MM.1S (cell line): ENCODE results near the gene SFI1.

Experiments used
- DNase-seq: peaks from one replicate; pipeline ENCODE4 v3.0.0-alpha.2; 2015
- H2AFZ ChIP-seq: fragments of 300-600 bp; sonication (generic); 2 replicates; pipeline ENCODE4 v1.6.0; 2016; ENCODE audit warnings: antibody characterized with exemption, low read length
- H3F3A ChIP-seq: fragments of 300-600 bp; sonication (generic); 2 replicates; pipeline ENCODE4 v1.6.1; 2016; ENCODE audit warnings: mild to moderate bottlenecking, antibody characterized with exemption, low read length, moderate library complexity, mixed read lengths; ENCODE audit not compliant: insufficient read depth
- H3K27ac ChIP-seq: fragments of 300-600 bp; sonication (generic); 2 replicates; pipeline ENCODE4 v1.5.1; 2016; ENCODE audit warnings: mild to moderate bottlenecking, low read length
- H3K27me3 ChIP-seq: fragments of 300-600 bp; sonication (generic); replicated peaks from 2 replicates; pipeline ENCODE4 v1.6.0; 2016; ENCODE audit warnings: low read length; ENCODE audit not compliant: insufficient read depth
- H3K36me3 ChIP-seq: fragments of 300-600 bp; sonication (generic); replicated peaks from 2 replicates; pipeline ENCODE4 v1.6.1; 2016; ENCODE audit warnings: mild to moderate bottlenecking, low read length, mixed read lengths; ENCODE audit not compliant: insufficient read depth
- H3K4me1 ChIP-seq: fragments of 300-600 bp; sonication (generic); 2 replicates; pipeline ENCODE4 v1.6.1; 2016; ENCODE audit warnings: low read length, mixed read lengths
- H3K4me2 ChIP-seq: fragments of 300-600 bp; sonication (generic); 2 replicates; pipeline ENCODE4 v1.6.0; 2016; ENCODE audit warnings: low read depth, low read length
- H3K4me3 ChIP-seq: fragments of 300-600 bp; sonication (generic); 2 replicates; pipeline ENCODE4 v1.5.1; 2016; ENCODE audit warnings: low read length, mixed read lengths
- H3K79me2 ChIP-seq: fragments of 300-600 bp; sonication (generic); 2 replicates; pipeline ENCODE4 v1.6.1; 2016; ENCODE audit warnings: mixed run types, low read length, mixed read lengths
- H3K9ac ChIP-seq: fragments of 300-600 bp; sonication (generic); 2 replicates; pipeline ENCODE4 v1.6.1; 2016; ENCODE audit warnings: low read length, mixed read lengths
- H3K9me2 ChIP-seq: fragments of 300-600 bp; sonication (generic); replicated peaks from 2 replicates; pipeline ENCODE4 v1.6.1; 2016; ENCODE audit warnings: mild to moderate bottlenecking, low read length, mixed read lengths; ENCODE audit not compliant: insufficient read depth
- H3K9me3 ChIP-seq: fragments of 300-600 bp; sonication (generic); replicated peaks from 2 replicates; pipeline ENCODE4 v1.6.1; 2016; ENCODE audit warnings: mild to moderate bottlenecking, low read length, mixed read lengths; ENCODE audit not compliant: insufficient read depth
- H4K20me1 ChIP-seq: fragments of 300-600 bp; sonication (generic); 2 replicates; pipeline ENCODE4 v1.6.1; 2016; ENCODE audit warnings: mild to moderate bottlenecking, low read length, moderate library complexity, mixed read lengths; ENCODE audit not compliant: insufficient read depth
- EZH2 ChIP-seq: fragments of 300-600 bp; sonication (generic); optimal IDR thresholded peaks from 2 replicates; pipeline ENCODE3; 2017; ENCODE audit warnings: low read depth, mild to moderate bottlenecking, antibody characterized with exemption, low read length, mixed read lengths
- EZH2phosphoT487 ChIP-seq: fragments of 300-600 bp; sonication (generic); IDR thresholded peaks from 2 replicates; pipeline ENCODE4 v1.6.1; 2018; ENCODE audit warnings: antibody characterized with exemption, low read length
- TF ChIP-seq, protein P1 (sequence below): fragments of 300-600 bp; sonication (generic); IDR thresholded peaks from 2 replicates; pipeline ENCODE4 v1.5.1; 2016; ENCODE audit warnings: antibody characterized with exemption, low read length, mixed read lengths

Gene SFI1

DNA sequence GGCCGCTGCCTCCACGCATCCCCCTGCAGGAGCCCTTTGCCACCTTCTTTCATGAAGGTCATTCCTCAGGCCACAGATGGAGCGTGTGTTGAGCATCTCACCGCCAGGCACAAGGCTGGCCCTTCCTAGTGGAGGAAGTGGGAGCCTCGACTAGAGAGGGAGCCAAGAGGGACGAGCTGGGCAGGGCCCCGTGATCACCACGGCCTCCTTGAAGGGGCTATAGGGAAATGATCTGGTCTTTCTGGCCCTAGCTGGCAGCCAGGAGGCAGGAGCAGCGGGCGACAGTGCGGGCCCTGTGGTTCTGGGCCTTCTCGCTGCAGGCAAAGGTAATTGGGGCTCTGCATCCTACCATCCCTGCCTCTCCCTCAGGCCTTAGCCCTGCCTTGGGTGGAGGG, 116.6 kb downstream of the SFI1 start:
- Histone ChIP-seq H3K9me2 (no peaks in the 10 kb centered on the region), H2AFZ (no peak overlapping the region), H3K27me3 (no peaks in the 10 kb centered on the region), H3F3A (0 out of 2 replicates have a peak, but pooled peaks cover 5% of the 10 kb centered on the region), H3K79me2 (no peaks in the 10 kb centered on the region), H3K36me3 (no peaks in the 10 kb centered on the region), H3K4me2 (no peak overlapping the region), H3K9me3 (no peaks in the 10 kb centered on the region), H3K9ac (no peak overlapping the region), H3K4me3 (no peak overlapping the region), H3K4me1 (peaks cover 19% of the 10 kb centered on the region), H4K20me1 (no peaks in the 10 kb centered on the region), H3K27ac (no peak overlapping the region)
- DNase-seq = no peak
- TF ChIP-seq EZH2phosphoT487 (no peak), EZH2 (no peak)
- TF ChIP-seq, protein P1, sequence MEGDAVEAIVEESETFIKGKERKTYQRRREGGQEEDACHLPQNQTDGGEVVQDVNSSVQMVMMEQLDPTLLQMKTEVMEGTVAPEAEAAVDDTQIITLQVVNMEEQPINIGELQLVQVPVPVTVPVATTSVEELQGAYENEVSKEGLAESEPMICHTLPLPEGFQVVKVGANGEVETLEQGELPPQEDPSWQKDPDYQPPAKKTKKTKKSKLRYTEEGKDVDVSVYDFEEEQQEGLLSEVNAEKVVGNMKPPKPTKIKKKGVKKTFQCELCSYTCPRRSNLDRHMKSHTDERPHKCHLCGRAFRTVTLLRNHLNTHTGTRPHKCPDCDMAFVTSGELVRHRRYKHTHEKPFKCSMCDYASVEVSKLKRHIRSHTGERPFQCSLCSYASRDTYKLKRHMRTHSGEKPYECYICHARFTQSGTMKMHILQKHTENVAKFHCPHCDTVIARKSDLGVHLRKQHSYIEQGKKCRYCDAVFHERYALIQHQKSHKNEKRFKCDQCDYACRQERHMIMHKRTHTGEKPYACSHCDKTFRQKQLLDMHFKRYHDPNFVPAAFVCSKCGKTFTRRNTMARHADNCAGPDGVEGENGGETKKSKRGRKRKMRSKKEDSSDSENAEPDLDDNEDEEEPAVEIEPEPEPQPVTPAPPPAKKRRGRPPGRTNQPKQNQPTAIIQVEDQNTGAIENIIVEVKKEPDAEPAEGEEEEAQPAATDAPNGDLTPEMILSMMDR = no peak

DNA sequence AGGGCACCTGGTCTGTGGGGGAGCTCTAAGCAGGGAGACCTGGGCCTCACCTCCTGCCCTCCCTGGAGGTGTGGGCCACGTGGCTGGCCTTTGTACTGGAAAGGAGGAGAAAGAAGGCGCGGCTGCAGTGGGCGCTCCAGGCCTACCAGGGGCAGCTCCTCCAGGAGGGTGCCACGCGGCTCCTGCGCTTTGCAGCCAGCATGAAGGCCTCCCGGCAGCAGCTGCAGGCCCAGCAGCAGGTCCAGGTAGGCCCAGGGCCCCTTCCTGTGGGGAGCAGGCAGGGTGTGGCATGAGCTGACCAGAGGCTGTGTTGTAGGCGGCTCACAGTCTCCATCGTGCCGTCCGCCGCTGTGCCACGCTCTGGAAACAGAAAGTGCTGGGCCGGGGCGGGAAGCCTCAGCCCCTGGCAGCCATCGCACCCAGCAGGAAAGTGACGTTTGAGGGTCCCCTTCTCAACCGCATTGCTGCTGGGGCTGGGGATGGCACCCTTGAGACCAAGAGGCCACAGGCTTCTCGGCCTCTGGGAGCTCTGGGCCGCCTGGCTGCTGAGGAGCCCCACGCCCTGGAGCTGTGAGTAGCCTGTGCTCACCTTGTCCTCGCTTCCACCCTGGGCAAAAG, 117.1 kb downstream of the SFI1 start:
- no peaks in the 10 kb centered on the region for H3K9me2 ChIP-seq
- H3K4me1 ChIP-seq = peaks cover 19% of the 10 kb centered on the region
- no peaks in the 10 kb centered on the region for H3K9me3 ChIP-seq
- DNase-seq = no peak
- no peaks in the 10 kb centered on the region for H3K79me2 ChIP-seq
- H3F3A ChIP-seq = 0 out of 2 replicates have a peak, but pooled peaks cover 5% of the 10 kb centered on the region
- TF ChIP-seq EZH2phosphoT487 = no peak
- no peak for TF ChIP-seq EZH2
- TF ChIP-seq, protein P1 = no peak
- H3K4me3 ChIP-seq = no peak overlapping the region
- no peak overlapping the region for H3K9ac ChIP-seq
- H4K20me1 ChIP-seq = no peaks in the 10 kb centered on the region
- H2AFZ ChIP-seq = no peak overlapping the region
- no peaks in the 10 kb centered on the region for H3K27me3 ChIP-seq
- no peak overlapping the region for H3K27ac ChIP-seq
- H3K36me3 ChIP-seq = no peaks in the 10 kb centered on the region
- no peak overlapping the region for H3K4me2 ChIP-seq

DNA sequence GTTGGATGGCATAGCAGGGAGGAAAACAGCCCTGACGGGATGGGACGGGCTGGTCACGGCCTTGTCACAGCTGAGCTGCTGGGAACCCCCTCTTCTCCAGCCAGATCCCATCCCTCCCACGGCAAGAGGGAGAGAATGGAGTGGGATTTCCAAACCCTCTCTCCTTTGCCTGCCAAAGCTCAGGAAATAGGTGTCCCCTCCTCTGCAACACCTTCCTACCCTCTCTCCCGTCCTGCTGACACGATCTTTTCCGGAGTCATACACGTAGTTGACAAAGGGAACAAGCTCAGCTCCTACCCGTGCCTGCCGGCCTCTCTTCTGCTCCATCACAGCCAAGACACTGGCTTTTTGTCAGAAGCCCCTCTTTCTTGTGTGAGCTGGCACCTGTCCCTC, 117.6 kb downstream of the SFI1 start:
- Histone ChIP-seq H3K4me2 (no peak overlapping the region), H3K9me3 (no peaks in the 10 kb centered on the region), H4K20me1 (no peaks in the 10 kb centered on the region), H3K36me3 (no peaks in the 10 kb centered on the region), H3K4me3 (no peak overlapping the region), H3K9me2 (no peaks in the 10 kb centered on the region), H2AFZ (no peak overlapping the region), H3K27me3 (no peaks in the 10 kb centered on the region), H3K9ac (no peak overlapping the region), H3K79me2 (no peaks in the 10 kb centered on the region), H3K4me1 (peaks cover 19% of the 10 kb centered on the region), H3K27ac (no peak overlapping the region), H3F3A (0 out of 2 replicates have a peak, but pooled peaks cover 5% of the 10 kb centered on the region)
- TF ChIP-seq, protein P1 = no peak
- TF ChIP-seq EZH2phosphoT487 = no peak
- no peak for TF ChIP-seq EZH2
- no peak for DNase-seq
